ENCODE measurements around the gene MAP7. TPM values are rescaled to one million over a fixed set of nuclear protein-coding genes. Genes with fewer than 3 reads are reported as not detected.
A peak's percentile ranks its signal among the peaks of the same experiment; 100 is the strongest.
"Not testable (repeated sequence)": the region's sequence is repeated elsewhere in the genome, so short reads cannot be mapped to it uniquely, and the experiment has no call there.

The MAP7 gene
- total RNA-seq, 2 donors from 2014 or later: 35.1 to 45.2 TPM

- intact Hi-C loops (cut with DNase I): no loop called here
- Histone ChIP-seq H3K27ac (no peak overlapping the region), H3K27me3 (replicated peaks; ENCODE audit: insufficient read depth) (no peaks in the 10 kb centered on the region), H3K4me3 (no peak overlapping the region), H3K36me3 (no peaks in the 10 kb centered on the region), H3K9me3 (no peaks in the 10 kb centered on the region), H3K4me1 (replicated peaks) (no peaks in the 10 kb centered on the region)
- WGBS: 86% methylated on average over 1 of the region's 1 CpG
- TF ChIP-seq POLR2AphosphoS5 (IDR thresholded peaks at IDR 0.05) (no peak), CTCF (IDR thresholded peaks at IDR 0.05) (no peak), POLR2A (IDR thresholded peaks at IDR 0.05) (no peak)
- no peak for DNase-seq (ENCODE audit: low spot score)
Observed at GRCh38 chr6:136492409-136492808, 57.8 kb downstream of the MAP7 start.

- DNase-seq (ENCODE audit: low spot score): no peak
- Histone ChIP-seq H3K4me3 (no peak overlapping the region), H3K27ac (no peak overlapping the region), H3K4me1 (replicated peaks) (no peaks in the 10 kb centered on the region), H3K9me3 (no peaks in the 10 kb centered on the region), H3K36me3 (no peaks in the 10 kb centered on the region), H3K27me3 (replicated peaks; ENCODE audit: insufficient read depth) (no peaks in the 10 kb centered on the region)
- TF ChIP-seq POLR2AphosphoS5 (IDR thresholded peaks at IDR 0.05): no peak
- intact Hi-C loops (cut with DNase I): no loop called here
- WGBS: 77% methylated on average over 2 of the region's 2 CpGs
Observed at GRCh38 chr6:136491754-136492153, 58.5 kb downstream of the MAP7 start.

- Histone ChIP-seq H3K4me1 (replicated peaks) (no peaks in the 10 kb centered on the region), H3K4me3 (no peak overlapping the region), H3K27me3 (replicated peaks; ENCODE audit: insufficient read depth) (no peaks in the 10 kb centered on the region), H3K27ac (no peak overlapping the region), H3K36me3 (no peaks in the 10 kb centered on the region), H3K9me3 (no peaks in the 10 kb centered on the region)
- no peak for DNase-seq (ENCODE audit: low spot score)
- intact Hi-C loops (cut with DNase I): no loop called here
- TF ChIP-seq POLR2A (IDR thresholded peaks at IDR 0.05) (no peak), POLR2AphosphoS5 (IDR thresholded peaks at IDR 0.05) (no peak), CTCF (IDR thresholded peaks at IDR 0.05) (no peak)
- 84% methylated on average over 2 of the region's 2 CpGs for WGBS
Observed at GRCh38 chr6:136491251-136491650, 59.0 kb downstream of the MAP7 start.

GRCh38 chr6:136489689-136490033 is 60.6 kb downstream of the MAP7 start:
- H3K36me3 ChIP-seq; H3K27me3 ChIP-seq (replicated peaks; ENCODE audit: insufficient read depth); DNase-seq (ENCODE audit: low spot score); H3K4me3 ChIP-seq; H3K9me3 ChIP-seq; intact Hi-C loops (cut with DNase I); H3K4me1 ChIP-seq (replicated peaks): not testable (repeated sequence)
- 84% methylated on average over 3 of the region's 3 CpGs for WGBS
- peak overlapping the region; percentile 31 to 75 for H3K27ac ChIP-seq

- no peak overlapping the region for H3K4me3 ChIP-seq
- TF ChIP-seq POLR2A (IDR thresholded peaks at IDR 0.05) (no peak), POLR2AphosphoS5 (IDR thresholded peaks at IDR 0.05) (no peak), CTCF (IDR thresholded peaks at IDR 0.05) (no peak)
- DNase-seq (ENCODE audit: low spot score): no peak
- intact Hi-C loops (cut with DNase I): no loop called here
- no peaks in the 10 kb centered on the region for H3K27me3 ChIP-seq (replicated peaks; ENCODE audit: insufficient read depth)
- no peaks in the 10 kb centered on the region for H3K9me3 ChIP-seq
- 69% methylated on average over 7 of the region's 7 CpGs for WGBS
- H3K4me1 ChIP-seq (replicated peaks): no peaks in the 10 kb centered on the region
- H3K36me3 ChIP-seq: no peaks in the 10 kb centered on the region
- H3K27ac ChIP-seq: no peak overlapping the region
Observed at GRCh38 chr6:136487759-136488425, 62.3 kb downstream of the MAP7 start.

- H3K27me3 ChIP-seq (replicated peaks; ENCODE audit: insufficient read depth): no peaks in the 10 kb centered on the region
- H3K27ac ChIP-seq: no peak overlapping the region
- intact Hi-C loops (cut with DNase I): no loop called here
- H3K4me3 ChIP-seq: no peak overlapping the region
- no peaks in the 10 kb centered on the region for H3K9me3 ChIP-seq
- 83% methylated on average over 1 of the region's 1 CpG for WGBS
- no peak for TF ChIP-seq POLR2A (IDR thresholded peaks at IDR 0.05)
- no peak for TF ChIP-seq POLR2AphosphoS5 (IDR thresholded peaks at IDR 0.05)
- TF ChIP-seq CTCF (IDR thresholded peaks at IDR 0.05): no peak
- H3K36me3 ChIP-seq: no peaks in the 10 kb centered on the region
- DNase-seq (ENCODE audit: low spot score): no peak
- H3K4me1 ChIP-seq (replicated peaks): no peaks in the 10 kb centered on the region
Observed at GRCh38 chr6:136486357-136486756, 63.9 kb downstream of the MAP7 start.
